ENCODE results near the gene PHACTR1.

The PHACTR1 gene

DNA sequence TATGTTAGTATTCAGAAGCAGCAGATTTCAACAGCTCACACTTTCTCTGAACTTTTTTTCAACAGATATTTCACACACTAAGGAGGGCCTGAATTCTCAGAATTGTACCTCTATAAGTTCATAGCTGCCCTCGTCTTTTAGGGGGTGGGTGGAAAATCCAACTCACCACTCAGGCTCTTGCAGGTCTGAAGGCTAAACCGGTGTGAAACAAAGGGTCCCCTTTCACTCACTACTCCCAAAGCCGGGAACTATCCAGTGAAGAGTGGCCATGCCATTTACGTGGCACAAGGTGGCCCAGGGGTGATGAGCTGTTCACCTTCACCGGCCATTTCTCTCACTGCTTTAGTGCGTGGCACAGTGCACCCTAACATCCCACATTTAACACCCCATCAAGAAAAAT lies 587.5 kb downstream of the PHACTR1 start:
- TF ChIP-seq, protein P1, sequence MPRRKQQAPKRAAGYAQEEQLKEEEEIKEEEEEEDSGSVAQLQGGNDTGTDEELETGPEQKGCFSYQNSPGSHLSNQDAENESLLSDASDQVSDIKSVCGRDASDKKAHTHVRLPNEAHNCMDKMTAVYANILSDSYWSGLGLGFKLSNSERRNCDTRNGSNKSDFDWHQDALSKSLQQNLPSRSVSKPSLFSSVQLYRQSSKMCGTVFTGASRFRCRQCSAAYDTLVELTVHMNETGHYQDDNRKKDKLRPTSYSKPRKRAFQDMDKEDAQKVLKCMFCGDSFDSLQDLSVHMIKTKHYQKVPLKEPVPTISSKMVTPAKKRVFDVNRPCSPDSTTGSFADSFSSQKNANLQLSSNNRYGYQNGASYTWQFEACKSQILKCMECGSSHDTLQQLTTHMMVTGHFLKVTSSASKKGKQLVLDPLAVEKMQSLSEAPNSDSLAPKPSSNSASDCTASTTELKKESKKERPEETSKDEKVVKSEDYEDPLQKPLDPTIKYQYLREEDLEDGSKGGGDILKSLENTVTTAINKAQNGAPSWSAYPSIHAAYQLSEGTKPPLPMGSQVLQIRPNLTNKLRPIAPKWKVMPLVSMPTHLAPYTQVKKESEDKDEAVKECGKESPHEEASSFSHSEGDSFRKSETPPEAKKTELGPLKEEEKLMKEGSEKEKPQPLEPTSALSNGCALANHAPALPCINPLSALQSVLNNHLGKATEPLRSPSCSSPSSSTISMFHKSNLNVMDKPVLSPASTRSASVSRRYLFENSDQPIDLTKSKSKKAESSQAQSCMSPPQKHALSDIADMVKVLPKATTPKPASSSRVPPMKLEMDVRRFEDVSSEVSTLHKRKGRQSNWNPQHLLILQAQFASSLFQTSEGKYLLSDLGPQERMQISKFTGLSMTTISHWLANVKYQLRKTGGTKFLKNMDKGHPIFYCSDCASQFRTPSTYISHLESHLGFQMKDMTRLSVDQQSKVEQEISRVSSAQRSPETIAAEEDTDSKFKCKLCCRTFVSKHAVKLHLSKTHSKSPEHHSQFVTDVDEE (CRISPR knock-in tag; IDR thresholded peaks at IDR 0.05) = no peak
- TF ChIP-seq, protein P2, sequence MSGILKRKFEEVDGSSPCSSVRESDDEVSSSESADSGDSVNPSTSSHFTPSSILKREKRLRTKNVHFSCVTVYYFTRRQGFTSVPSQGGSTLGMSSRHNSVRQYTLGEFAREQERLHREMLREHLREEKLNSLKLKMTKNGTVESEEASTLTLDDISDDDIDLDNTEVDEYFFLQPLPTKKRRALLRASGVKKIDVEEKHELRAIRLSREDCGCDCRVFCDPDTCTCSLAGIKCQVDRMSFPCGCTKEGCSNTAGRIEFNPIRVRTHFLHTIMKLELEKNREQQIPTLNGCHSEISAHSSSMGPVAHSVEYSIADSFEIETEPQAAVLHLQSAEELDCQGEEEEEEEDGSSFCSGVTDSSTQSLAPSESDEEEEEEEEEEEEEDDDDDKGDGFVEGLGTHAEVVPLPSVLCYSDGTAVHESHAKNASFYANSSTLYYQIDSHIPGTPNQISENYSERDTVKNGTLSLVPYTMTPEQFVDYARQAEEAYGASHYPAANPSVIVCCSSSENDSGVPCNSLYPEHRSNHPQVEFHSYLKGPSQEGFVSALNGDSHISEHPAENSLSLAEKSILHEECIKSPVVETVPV (CRISPR knock-in tag; IDR thresholded peaks at IDR 0.05) = no peak
- TF ChIP-seq, protein P3, sequence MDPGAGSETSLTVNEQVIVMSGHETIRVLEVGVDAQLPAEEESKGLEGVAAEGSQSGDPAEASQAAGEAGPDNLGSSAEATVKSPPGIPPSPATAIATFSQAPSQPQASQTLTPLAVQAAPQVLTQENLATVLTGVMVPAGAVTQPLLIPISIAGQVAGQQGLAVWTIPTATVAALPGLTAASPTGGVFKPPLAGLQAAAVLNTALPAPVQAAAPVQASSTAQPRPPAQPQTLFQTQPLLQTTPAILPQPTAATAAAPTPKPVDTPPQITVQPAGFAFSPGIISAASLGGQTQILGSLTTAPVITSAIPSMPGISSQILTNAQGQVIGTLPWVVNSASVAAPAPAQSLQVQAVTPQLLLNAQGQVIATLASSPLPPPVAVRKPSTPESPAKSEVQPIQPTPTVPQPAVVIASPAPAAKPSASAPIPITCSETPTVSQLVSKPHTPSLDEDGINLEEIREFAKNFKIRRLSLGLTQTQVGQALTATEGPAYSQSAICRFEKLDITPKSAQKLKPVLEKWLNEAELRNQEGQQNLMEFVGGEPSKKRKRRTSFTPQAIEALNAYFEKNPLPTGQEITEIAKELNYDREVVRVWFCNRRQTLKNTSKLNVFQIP (CRISPR knock-in tag; IDR thresholded peaks at IDR 0.05; ENCODE audit: borderline replicate concordance, low read depth) = no peak
- TF ChIP-seq PPARA (CRISPR knock-in tag; IDR thresholded peaks at IDR 0.05; ENCODE audit: borderline replicate concordance) (no peak), ARNTL (CRISPR knock-in tag; IDR thresholded peaks at IDR 0.05; ENCODE audit: borderline replicate concordance, low read depth) (no peak), SNAI2 (CRISPR knock-in tag; IDR thresholded peaks at IDR 0.05) (no peak), ZNF70 (CRISPR knock-in tag; IDR thresholded peaks at IDR 0.05) (no peak), OSR1 (CRISPR knock-in tag; IDR thresholded peaks at IDR 0.05) (no peak), CSDC2 (CRISPR knock-in tag; IDR thresholded peaks at IDR 0.05) (no peak), GLIS3 (CRISPR knock-in tag; IDR thresholded peaks at IDR 0.05) (no peak), ISL1 (CRISPR knock-in tag; IDR thresholded peaks at IDR 0.05) (no peak), ZNF565 (CRISPR knock-in tag; conservative IDR thresholded peaks at IDR 0.05; ENCODE audit: low read depth) (no peak), BACH2 (CRISPR knock-in tag; IDR thresholded peaks at IDR 0.05; ENCODE audit: borderline replicate concordance) (no peak), RARB (CRISPR knock-in tag; IDR thresholded peaks at IDR 0.05) (no peak), ZNF8 (CRISPR knock-in tag; IDR thresholded peaks at IDR 0.05) (no peak)
- TF ChIP-seq, protein P4, sequence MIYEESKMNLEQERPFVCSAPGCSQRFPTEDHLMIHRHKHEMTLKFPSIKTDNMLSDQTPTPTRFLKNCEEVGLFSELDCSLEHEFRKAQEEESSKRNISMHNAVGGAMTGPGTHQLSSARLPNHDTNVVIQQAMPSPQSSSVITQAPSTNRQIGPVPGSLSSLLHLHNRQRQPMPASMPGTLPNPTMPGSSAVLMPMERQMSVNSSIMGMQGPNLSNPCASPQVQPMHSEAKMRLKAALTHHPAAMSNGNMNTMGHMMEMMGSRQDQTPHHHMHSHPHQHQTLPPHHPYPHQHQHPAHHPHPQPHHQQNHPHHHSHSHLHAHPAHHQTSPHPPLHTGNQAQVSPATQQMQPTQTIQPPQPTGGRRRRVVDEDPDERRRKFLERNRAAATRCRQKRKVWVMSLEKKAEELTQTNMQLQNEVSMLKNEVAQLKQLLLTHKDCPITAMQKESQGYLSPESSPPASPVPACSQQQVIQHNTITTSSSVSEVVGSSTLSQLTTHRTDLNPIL (CRISPR knock-in tag; IDR thresholded peaks at IDR 0.05; ENCODE audit: low read depth) = no peak
- ATAC-seq = peak; percentile 10; the same call in 2 of the 3 replicates

DNA sequence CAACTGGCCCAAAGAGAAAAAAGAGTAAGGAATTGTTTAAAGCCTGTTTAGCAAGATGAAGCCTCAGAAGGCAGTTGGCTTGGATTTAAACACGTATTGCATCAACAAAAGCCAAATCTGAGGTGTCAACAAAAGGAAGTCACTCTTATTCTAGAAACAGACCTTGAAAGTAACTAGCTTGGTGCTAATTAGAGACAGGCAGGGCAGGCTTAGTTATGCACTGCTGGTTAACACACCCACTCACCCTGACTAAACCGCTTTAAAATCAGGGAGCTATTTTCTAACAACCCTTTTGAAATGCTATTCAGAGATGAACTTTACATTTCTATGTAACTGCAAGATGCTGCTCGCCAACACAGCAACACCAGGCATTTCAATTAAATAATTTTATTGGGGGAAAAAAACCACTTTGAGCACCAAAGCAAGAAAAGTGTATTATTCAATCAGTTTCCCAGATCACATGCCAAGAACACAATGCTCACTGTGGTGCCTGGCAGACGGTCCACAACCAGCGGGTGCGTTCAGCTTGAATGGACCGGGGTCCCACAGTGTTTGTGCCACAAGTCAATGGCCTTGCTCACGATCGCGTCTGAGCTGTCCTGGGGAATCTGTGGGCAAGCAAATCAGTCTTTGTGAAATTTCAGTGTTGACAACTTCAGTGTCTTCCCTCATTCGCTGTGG lies 588.2 kb downstream of the PHACTR1 start:
- ATAC-seq = no peak
- no peak for TF ChIP-seq CSDC2 (CRISPR knock-in tag; IDR thresholded peaks at IDR 0.05)

DNA sequence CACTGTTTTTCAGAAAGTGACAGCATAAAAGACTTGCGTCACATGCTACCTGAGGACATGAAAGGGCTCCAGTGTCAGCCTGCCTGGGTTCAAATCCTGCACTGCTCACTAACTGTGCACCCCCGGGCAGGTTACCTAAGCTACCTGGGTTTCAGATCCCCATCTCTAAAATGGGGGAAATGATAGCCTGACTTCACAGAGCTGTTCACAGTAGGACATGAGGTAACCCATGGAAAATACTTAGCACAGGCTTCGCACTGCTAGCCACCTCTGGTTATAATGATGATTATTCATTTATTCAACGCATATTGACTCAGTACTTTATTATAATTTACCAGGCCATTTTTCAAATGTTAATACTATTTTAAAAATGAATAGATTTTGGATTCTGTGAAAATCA lies 588.7 kb downstream of the PHACTR1 start:
- TF ChIP-seq, protein P1 (CRISPR knock-in tag; IDR thresholded peaks at IDR 0.05) = no peak
- TF ChIP-seq TOX (CRISPR knock-in tag; IDR thresholded peaks at IDR 0.05; ENCODE audit: borderline replicate concordance) = no peak
- ATAC-seq = no peak

DNA sequence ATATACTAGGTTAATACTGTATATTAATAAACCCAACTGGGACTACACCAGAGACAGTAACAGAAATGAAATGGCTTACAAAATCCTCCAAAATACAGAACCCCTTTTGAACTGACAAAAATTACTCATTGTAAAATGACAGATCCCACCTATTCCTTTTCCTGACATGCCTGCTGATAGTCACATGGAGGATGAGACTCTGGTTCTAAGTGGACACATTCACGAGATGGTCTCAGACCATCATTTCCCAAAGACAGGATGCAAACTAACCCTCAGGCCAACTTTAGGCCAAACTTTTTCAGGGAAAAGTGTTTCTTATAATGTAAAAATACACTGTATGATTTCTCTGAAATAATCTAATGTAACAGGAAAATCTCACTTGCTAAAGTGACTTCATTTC lies 589.2 kb downstream of the PHACTR1 start:
- no peak for ATAC-seq
- TF ChIP-seq, protein P1 (CRISPR knock-in tag; IDR thresholded peaks at IDR 0.05) = no peak

Data from SK-N-SH treated with all-trans-retinoic acid at 6 μM for 48 hours (cell line).